GM21515 (cell line): ENCODE results near the gene DNAJB12.
"Not testable (repeated sequence)": the region's sequence is repeated elsewhere in the genome, so short reads cannot be mapped to it uniquely, and the experiment has no call there.

ENCODE experiments used
- ATAC-seq: cut with Tn5 transposase; IDR thresholded peaks from one replicate; pipeline ENCODE4 v1.9.1; 2021; ENCODE audit not compliant: unreplicated experiment

DNAJB12 gene

GRCh38 chr10:72332423-72333111 lies 22.2 kb downstream of the DNAJB12 start:
- ATAC-seq: no peak

GRCh38 chr10:72331575-72332422 lies 22.9 kb downstream of the DNAJB12 start:
- ATAC-seq: no peak

GRCh38 chr10:72330069-72330426 lies 24.7 kb downstream of the DNAJB12 start:
- no peak for ATAC-seq

- no peak for ATAC-seq
These were observed 25.2 kb downstream of the DNAJB12 start for GRCh38 chr10:72329290-72330068.

- no peak for ATAC-seq
These were observed 25.9 kb downstream of the DNAJB12 start for GRCh38 chr10:72328829-72329204.

- no peak for ATAC-seq
These were observed 26.5 kb downstream of the DNAJB12 start for GRCh38 chr10:72328045-72328828.

GRCh38 chr10:72326665-72327603 lies 27.8 kb downstream of the DNAJB12 start:
- not testable (repeated sequence) for ATAC-seq

- ATAC-seq: not testable (repeated sequence)
These were observed 29.2 kb downstream of the DNAJB12 start for GRCh38 chr10:72325243-72326175.

- no peak for ATAC-seq
These were observed 30.9 kb downstream of the DNAJB12 start for GRCh38 chr10:72323771-72324191.

- ATAC-seq: no peak
These were observed 31.5 kb downstream of the DNAJB12 start for GRCh38 chr10:72323108-72323749.

GRCh38 chr10:72322280-72323058 lies 32.2 kb downstream of the DNAJB12 start:
- ATAC-seq: no peak

- ATAC-seq: no peak
These were observed 32.8 kb downstream of the DNAJB12 start for GRCh38 chr10:72322030-72322279.

GRCh38 chr10:72321248-72322029 lies 33.3 kb downstream of the DNAJB12 start:
- no peak for ATAC-seq

- ATAC-seq: peak; percentile 49
These were observed 34.0 kb downstream of the DNAJB12 start for GRCh38 chr10:72320676-72321247.

- ATAC-seq: peak; percentile 54
These were observed 35.1 kb downstream of the DNAJB12 start for GRCh38 chr10:72319416-72320254.
